Activated CD8-positive, alpha-beta memory T cell treated with anti-CD3 and anti-CD28 coated beads for 48 hours (primary cell): ENCODE measurements around the gene PLP1.
"Not testable (repeated sequence)": the region's sequence is repeated elsewhere in the genome, so short reads cannot be mapped to it uniquely, and the experiment has no call there.

Source experiments
- DNase-seq, 3 experiments: peaks; one replicate each; pipeline ENCODE4 v3.0.0-alpha.2; 2020; ENCODE audit warnings: low read depth in 2 of 3, low spot score in 2 of 3

The PLP1 gene

DNA sequence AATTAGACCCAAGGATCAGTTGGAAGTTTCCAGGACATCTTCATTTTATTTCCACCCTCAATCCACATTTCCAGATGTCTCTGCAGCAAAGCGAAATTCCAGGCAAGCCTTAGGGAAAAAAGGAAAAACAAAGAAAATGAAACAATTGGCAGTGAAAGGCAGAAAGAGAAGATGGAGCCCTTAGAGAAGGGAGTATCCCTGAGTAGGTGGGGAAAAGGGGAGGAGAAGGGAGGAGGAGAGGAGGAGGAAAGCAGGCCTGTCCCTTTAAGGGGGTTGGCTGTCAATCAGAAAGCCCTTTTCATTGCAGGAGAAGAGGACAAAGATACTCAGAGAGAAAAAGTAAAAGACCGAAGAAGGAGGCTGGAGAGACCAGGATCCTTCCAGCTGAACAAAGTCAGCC lies at the start of gene PLP1:
Gene PLP1 (plus strand): TSS at position 295 of the 400 bp plus-strand sequence. CDS start 156 bp downstream, outside the sequence.
- no peak for DNase-seq

GRCh38 chrX:103727115-103727514 lies 49.5 kb upstream of the PLP1 start:
- DNase-seq, result no peak

DNA sequence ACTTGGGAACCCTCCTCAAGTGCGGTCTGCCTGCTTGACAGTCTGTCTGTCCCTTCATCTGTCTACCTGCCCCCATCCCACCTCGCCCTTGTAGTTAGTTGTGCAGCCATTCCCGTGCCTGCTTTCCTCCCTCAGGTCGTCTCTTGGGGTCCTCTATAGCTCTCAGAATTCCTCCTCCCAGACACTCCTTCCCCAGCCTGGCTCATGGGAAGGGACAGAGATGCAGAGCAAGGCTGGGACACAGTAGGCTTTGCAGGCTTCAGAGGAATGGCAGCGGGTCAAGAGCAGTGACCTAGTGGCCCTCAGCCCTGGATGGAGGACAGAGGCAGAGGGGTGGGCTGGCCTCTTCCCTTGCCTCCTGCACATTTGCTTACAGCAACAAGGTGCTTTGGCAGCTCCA lies 47.6 kb upstream of the PLP1 start:
- DNase-seq, result no peak

DNA sequence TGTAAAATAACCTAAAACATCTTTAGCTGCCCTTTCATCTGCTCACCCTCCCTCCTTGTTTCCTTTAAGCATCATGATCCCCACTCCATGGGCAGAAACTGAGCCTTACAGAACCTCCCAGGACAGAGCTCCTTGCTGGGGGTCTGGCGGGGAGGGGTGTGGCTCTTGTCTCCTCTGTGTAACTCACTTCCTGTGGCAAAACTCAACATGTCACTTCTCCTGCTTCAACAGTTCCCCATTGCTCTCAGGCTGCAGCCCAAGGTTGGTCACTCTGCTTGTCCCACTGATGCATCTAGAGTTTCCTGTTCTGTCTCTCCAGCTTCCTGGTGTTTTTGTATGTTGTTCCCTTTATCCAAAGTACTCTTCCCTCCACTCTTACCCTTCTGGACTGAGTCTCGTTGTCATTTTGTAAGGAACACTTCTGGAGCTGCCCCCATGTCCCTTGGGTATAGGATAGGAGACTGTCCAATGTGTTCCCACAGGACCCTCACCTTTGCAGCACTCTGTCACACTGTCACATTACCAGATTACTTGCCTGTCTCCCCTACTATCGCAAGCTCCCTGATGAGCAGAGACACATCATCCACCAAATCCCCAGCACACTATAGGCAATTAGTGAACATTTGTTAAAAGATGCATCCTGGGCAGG lies 46.4 kb upstream of the PLP1 start:
- DNase-seq, result no peak

DNA sequence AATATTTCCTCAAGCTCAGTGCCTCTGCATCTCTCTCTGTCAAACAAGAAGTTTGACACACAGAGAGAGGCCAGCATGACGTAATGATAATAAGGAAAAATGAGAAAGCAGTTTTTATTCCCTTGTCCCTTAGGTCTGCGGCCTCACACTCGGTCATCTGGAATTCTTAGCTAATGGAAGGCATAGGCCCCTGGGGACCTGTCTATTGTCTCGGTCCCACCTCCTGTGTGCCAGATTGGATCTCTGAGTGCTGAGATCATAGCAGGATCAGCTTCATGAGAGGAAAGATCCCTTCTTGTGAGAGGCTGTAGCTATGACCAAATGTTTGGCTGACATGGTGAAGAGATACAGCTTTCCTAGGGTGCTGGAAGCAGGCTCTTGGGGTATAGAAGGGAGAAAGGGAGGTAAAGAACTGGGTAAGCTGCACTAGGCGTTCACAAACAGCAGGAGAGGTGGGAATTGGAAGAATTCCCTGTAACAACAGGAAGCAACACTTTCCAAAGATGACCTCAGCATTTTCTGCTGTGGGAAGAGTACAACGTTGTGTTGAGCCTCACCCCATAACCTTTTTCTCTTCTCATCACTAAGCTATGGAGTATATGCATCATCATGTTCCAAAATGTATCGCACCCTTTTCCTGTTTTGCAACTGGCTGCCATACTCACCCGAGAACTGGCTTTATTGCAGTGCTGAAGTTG lies 45.7 kb upstream of the PLP1 start:
- no peak for DNase-seq

DNA sequence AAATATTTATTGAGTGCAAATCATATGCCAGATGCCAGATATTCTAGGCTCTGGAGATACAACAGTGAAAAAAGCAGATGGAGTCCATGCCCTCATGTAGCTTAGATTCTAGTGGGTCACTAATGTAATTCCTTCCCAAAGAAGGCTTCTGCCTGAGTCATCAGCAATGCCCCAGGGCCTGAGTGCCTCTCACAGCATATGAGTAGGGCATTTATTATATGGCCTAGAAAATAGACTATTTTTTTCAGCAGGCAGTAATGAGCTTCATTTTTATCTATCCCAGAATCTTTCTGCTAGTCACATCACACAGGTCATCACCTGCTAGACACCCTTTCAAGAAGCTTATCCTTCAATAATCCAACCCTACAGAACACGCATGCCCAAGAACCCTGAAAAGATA lies 43.6 kb upstream of the PLP1 start:
- no peak for DNase-seq

- no peak for DNase-seq
These were observed 42.4 kb upstream of the PLP1 start for GRCh38 chrX:103734125-103734760.

DNA sequence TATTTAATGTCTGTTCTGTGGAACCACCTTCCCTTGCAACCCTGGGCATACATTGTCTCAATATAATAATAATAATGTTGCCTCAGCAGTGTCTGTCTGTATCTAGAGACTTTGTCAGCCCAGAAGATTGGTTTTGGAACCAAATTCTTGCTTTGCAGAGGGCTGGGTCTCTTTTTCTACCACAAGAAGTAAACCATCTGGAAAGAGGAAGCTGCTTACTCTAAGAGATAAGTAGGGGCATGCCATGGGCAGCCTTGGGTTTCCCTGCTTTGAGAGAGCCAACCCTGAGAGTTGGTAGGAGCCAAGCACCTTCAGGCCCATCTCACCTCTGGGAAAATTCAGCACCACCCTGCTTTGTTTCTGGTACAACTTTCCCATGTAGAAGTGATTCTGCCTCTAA lies 38.9 kb upstream of the PLP1 start:
- no peak for DNase-seq

- no peak for DNase-seq
These were observed 37.2 kb upstream of the PLP1 start for GRCh38 chrX:103739421-103739820.

- DNase-seq, result no peak
These were observed 34.8 kb upstream of the PLP1 start for GRCh38 chrX:103741879-103742278.

DNA sequence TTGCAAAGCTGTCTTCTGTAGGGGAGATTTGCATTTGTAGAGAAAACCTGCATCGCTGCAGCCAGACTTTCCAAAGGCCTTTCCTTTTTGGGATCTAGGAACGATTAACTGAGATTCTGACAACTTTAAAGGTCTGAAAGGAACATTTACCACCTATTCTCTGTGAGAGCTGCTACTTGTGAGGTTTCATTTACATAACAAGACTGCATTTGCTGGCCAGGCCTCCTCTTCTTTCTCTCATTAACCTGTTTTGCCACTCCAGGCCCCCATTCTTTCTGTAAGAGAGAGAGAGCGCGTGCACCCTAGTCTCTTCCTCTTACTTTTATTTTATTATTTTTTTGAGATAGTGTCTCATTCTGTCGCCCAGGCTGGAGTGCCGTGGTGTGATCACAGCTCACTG lies 34.3 kb upstream of the PLP1 start:
- no peak for DNase-seq

DNA sequence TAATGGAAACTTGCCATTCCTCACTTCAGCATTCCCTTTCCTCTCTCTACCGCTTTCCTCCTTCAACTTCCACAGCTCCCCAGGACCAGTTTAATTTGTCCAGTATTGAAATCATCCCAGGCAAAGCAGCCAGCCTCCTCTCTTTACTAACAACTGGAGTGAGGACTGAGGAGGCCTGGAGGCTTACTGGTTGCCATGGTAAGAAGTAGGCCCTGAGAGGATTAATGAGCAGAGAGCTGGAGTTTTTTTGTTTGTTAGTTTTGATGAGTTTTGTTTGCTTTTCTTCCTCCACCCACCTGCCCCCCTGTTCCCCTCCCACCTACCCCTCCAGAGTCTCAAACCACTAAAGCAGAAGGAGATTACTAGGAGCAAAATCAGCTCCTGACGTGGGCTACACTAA lies 29.5 kb upstream of the PLP1 start:
- no peak for DNase-seq

DNA sequence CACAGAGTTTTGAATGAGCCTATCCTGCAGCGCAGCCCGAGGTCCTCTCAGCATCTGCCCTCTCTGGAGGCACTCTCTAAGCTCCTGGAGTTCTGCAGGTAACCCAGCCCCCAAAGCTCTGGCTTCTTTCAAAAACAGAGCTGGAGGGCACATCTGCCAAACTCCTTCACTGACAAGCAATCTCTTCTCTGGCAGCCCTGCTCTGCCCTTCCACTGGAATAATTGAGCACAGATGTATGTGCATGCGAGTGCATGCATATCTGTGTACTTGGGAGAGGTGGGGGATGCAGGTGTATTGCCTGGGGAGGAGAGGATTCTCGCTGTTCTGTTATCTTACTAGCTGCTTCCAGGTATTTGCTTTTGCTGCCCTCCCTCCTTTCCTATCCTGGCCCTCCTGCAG lies 22.2 kb upstream of the PLP1 start:
- DNase-seq, result no peak

DNA sequence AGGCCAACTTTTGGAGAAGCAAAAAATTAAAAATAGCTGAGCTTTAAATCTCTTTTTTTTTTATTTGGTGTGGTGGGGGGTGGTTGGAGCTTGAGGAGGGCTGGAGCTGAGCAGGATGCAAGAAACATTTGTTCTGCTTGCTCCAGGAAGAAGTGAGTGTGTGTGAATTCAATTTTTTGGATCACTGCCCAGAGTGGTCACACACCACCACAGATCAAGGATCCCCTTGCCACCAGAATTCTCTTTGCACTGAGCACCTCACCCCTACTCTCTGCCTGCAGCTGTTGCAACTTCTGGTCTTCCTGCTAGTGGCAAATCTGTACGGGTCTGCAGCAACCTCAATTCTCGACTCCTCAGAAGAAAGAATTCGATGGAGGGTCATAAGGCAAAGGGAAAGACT lies 19.9 kb upstream of the PLP1 start:
- DNase-seq, result no peak

GRCh38 chrX:103758555-103758954 lies 18.1 kb upstream of the PLP1 start:
- DNase-seq, result no peak

- DNase-seq, result not testable (repeated sequence)
These were observed 13.1 kb upstream of the PLP1 start for GRCh38 chrX:103763541-103763940.

DNA sequence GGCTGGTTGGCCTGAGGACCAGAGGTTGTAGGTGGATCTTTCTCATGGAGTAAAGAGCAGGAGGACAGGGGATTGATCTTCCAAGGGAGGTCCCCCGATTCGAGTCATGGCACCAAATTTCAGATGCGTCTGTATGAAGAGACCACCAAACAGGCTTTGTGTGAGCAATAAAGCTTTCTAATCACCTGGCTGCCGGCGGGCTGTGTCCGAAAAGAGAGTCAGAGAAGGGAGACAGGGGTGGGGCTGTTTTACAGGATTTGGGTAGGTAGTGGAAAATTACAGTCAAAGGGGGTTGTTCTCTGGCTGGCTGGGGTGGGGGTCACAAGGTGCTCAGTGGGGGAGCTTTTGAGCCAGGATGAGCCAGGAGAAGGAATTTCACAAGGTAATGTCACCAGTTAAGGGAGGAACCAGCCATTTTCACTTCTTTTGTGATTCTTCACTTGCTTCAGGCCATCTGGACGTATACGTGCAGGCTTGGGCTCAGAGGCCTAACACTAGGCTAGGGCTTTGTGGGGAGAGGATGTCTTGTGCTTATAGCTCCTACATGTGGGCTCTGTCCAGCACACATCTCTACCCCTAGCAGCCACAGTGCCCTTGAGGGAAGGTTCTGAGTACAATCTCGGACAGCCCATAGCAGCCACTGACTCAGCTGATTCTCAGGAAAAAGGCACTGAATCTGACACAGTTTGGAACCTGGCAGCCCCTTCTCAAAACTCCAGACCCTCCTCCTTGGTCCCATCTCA lies 9.7 kb upstream of the PLP1 start:
- not testable (repeated sequence) for DNase-seq

DNA sequence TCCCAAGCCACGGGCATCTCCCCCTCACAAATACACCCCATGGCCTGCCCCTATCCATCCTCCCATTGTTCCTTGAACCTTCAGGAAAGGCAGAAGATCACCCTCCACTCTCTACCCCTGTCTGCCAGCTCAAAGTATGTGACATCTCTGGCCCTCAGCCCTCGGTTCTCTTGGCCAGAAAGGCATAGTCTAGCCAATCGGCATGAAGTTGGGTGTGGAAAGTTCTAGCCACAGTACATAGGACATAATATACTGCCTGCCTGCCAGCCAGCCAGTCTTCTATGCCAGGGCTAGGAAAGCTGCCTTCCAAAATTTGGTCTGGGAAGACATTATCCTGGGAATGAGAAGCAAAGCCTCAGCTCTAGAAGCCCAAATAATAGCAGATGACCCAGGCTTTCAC lies 3.2 kb upstream of the PLP1 start:
- no peak for DNase-seq

DNA sequence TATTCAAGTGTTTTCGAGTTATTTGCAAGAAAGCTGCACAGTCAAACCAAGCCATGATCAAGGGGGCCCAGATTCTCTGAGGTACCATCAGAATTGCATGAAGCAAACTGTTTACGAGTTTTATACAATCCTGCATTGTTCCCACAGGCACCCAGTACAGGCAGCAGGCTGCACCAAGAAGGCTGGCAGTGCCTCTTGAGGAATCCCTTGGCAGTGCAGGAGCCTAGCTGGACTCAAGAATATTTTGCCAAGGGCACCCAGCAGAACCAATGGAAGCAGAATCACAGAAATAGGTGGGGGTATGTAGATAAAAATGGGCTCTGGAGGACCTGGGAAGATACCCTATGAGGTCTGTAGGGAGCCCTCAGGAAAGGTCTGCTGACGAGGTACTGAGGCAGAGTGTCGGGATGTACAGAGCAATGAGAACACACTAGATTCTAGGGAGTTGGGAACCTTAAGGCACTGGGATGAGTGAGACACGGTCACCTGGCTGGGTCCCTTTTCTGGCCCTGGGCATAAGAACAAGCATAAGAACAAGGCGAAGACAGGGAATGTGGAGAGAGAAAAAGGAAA lies 2.5 kb upstream of the PLP1 start:
- no peak for DNase-seq

DNA sequence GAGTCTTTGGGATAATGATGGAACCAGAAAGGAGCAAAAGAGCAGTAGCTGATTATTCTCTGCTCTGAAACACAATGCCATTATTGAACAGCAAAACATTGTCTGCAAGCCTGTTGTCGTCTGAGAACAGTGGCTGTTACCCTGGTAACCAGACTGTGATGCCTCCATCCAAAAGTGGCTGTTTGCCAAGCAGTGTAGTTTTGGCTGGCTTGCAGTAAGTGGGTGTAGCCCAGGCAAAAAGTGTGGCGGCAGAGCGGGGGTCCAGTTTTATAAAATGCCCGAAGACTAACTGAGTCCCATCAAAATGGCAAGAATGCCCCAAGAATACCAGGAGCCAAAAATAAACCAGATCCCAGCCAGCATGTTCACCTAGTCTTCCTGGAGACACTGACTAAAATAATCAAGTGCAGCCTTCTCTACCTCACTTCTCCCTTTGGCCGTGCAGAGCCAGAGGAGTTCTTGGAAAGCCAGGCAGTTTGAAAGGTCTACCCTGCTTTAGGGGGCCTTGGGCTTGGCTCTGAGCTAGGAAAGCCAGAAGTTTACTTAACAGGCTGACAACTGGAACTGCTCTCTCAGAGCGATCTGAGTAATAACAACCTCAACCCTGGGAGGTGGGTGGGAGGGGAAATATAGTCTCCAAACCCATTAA lies 2.6 kb downstream of the PLP1 start:
- DNase-seq, result no peak
